H1 (cell line): ENCODE results near the gene S100A14. TPM values are rescaled to one million over a fixed set of nuclear protein-coding genes. Genes with fewer than 3 reads are reported as not detected.

Source experiments
- CTCF ChIA-PET: fragments of 300-600 bp; sonication (Branson Sonifier 250); formaldehyde crosslinking; loops from one replicate; lab custom pipeline; 2021; ENCODE audit not compliant: partially characterized antibody; lab: Charles Lee
- POLR2A ChIA-PET: fragments of 300-600 bp; sonication (Branson Sonifier 250); formaldehyde crosslinking; loops from one replicate; lab custom pipeline; 2021; ENCODE audit warnings: inconsistent platforms; ENCODE audit not compliant: partially characterized antibody; lab: Charles Lee
- DNase-seq, 2 experiments: peaks; one replicate each; pipeline versions ENCODE4 v3.0.0 to v3.0.0-alpha.2; 2010 to 2022; ENCODE audit warnings: low spot score in 2 of 2, low read depth in 1 of 2, mixed read lengths in 1 of 2
- FAIRE-seq: peaks from 2 replicates; lab custom pipeline; 2011; peaks lifted over from hg19 to GRCh38; lab: Jason Lieb, UNC
- H2AFZ ChIP-seq: 2 replicates; pipeline ENCODE4 v1.8.1; 2012; ENCODE audit warnings: low read length, inconsistent platforms
- H2AK5ac ChIP-seq: 2 replicates; pipeline ENCODE4 v1.6.1; 2013; ENCODE audit warnings: low read depth, low read length
- H2BK120ac ChIP-seq: replicated peaks from 2 replicates; pipeline ENCODE3; 2013; ENCODE audit warnings: low read depth, low read length, inconsistent platforms
- H2BK12ac ChIP-seq: 2 replicates; pipeline ENCODE4 v1.6.1; 2013; ENCODE audit warnings: low read depth, low read length
- H2BK15ac ChIP-seq: 2 replicates; pipeline ENCODE4 v1.6.1; 2013; ENCODE audit warnings: low read length
- H2BK20ac ChIP-seq: 2 replicates; pipeline ENCODE4 v1.6.1; 2013; ENCODE audit warnings: low read length
- H2BK5ac ChIP-seq: 2 replicates; pipeline ENCODE4 v1.6.1; 2013; ENCODE audit warnings: low read depth, low read length
- H3K14ac ChIP-seq: 2 replicates; pipeline ENCODE4 v1.6.1; 2013; ENCODE audit warnings: inconsistent platforms; ENCODE audit not compliant: insufficient read length
- H3K18ac ChIP-seq: 2 replicates; pipeline ENCODE4 v1.6.1; 2013; ENCODE audit warnings: low read length; ENCODE audit errors: extremely low read depth
- H3K23ac ChIP-seq: 2 replicates; pipeline ENCODE4 v1.6.1; 2013; ENCODE audit warnings: inconsistent platforms; ENCODE audit not compliant: insufficient read length
- H3K23me2 ChIP-seq: 2 replicates; pipeline ENCODE4 v1.6.1; 2013; ENCODE audit warnings: low read depth, low read length
- H3K27ac ChIP-seq: 2 replicates; pipeline ENCODE4 v1.6.1; 2011; ENCODE audit warnings: low read depth, low read length, inconsistent platforms
- H3K27me3 ChIP-seq, 4 experiments: replicated peaks in 1 of 4; 1 replicate in 1 of 4; 2 replicates in 3 of 4; pipeline versions ENCODE4 v1.6.1 to v1.8.1; 2011 to 2013; ENCODE audit warnings: low read length in 3 of 4, mild to moderate bottlenecking in 3 of 4, inconsistent platforms in 2 of 4, mixed read lengths in 2 of 4, moderate library complexity in 1 of 4; ENCODE audit not compliant: control insufficient read depth in 3 of 4, insufficient read depth in 3 of 4; ENCODE audit errors: extremely low read depth in 1 of 4
- H3K36me3 ChIP-seq, 4 experiments: 2 replicates each; pipeline versions ENCODE4 v1.6.1 to v1.8.1; 2011 to 2013; ENCODE audit warnings: mild to moderate bottlenecking in 4 of 4, low read length in 3 of 4, moderate library complexity in 2 of 4, control low read depth in 1 of 4, inconsistent platforms in 1 of 4; ENCODE audit not compliant: insufficient read depth in 4 of 4, control insufficient read depth in 2 of 4
- H3K4ac ChIP-seq: replicated peaks from 2 replicates; pipeline ENCODE3; 2013; ENCODE audit warnings: low read length, low read depth, mixed read lengths, inconsistent platforms; ENCODE audit not compliant: insufficient read length
- H3K4me1 ChIP-seq, 4 experiments: replicated peaks in 1 of 4; 1 replicate in 1 of 4; 2 replicates in 3 of 4; pipeline versions ENCODE4 v1.6.1 to v1.8.1; 2011 to 2013; ENCODE audit warnings: low read length in 3 of 4, inconsistent platforms in 2 of 4, mixed read lengths in 1 of 4; ENCODE audit not compliant: insufficient read depth in 4 of 4, control insufficient read depth in 3 of 4
- H3K4me2 ChIP-seq, 2 experiments: 2 replicates each; pipeline versions ENCODE4 v1.6.1 to v1.8.1; 2011 to 2013; ENCODE audit warnings: low read depth in 2 of 2, low read length in 2 of 2, control low read depth in 1 of 2, inconsistent platforms in 1 of 2, mild to moderate bottlenecking in 1 of 2; ENCODE audit not compliant: insufficient read depth in 1 of 2
- H3K4me3 ChIP-seq, 4 experiments: fragments of 200-600, 300-600 bp in 1 of 4; sonication (generic), shearing (Covaris generic), sonication (Bioruptor Twin) in 1 of 4; 2 replicates each; pipeline versions ENCODE4 v1.5.1 to v1.8.1; 2011 to 2016; ENCODE audit warnings: low read length in 4 of 4, low read depth in 3 of 4, control low read depth in 2 of 4, inconsistent platforms in 2 of 4, mild to moderate bottlenecking in 2 of 4, mixed read lengths in 1 of 4, moderate library complexity in 1 of 4; ENCODE audit not compliant: insufficient read depth in 2 of 4; ENCODE audit errors: extremely low read depth in 1 of 4
- H3K56ac ChIP-seq: replicated peaks from 2 replicates; pipeline ENCODE3; 2013; ENCODE audit warnings: low read depth, mild to moderate bottlenecking, mixed read lengths, low read length, inconsistent platforms; ENCODE audit not compliant: insufficient read length
- H3K79me1 ChIP-seq: 2 replicates; pipeline ENCODE4 v1.6.1; 2013; ENCODE audit warnings: low read depth, low read length, control low read depth
- H3K79me2 ChIP-seq, 2 experiments: 2 replicates each; pipeline versions ENCODE4 v1.6.1 to v1.8.1; 2012 to 2013; ENCODE audit warnings: low read length in 2 of 2, mild to moderate bottlenecking in 2 of 2, inconsistent platforms in 1 of 2; ENCODE audit not compliant: insufficient read depth in 2 of 2, control insufficient read depth in 1 of 2
- H3K9ac ChIP-seq, 4 experiments: replicated peaks in 1 of 4; 1 replicate in 1 of 4; 2 replicates in 3 of 4; pipeline versions ENCODE4 v1.6.1 to v1.8.1; 2011 to 2013; ENCODE audit warnings: low read depth in 3 of 4, low read length in 3 of 4, control low read depth in 2 of 4, mild to moderate bottlenecking in 2 of 4, moderate library complexity in 2 of 4, inconsistent platforms in 1 of 4; ENCODE audit errors: extremely low read depth in 1 of 4
- H3K9me3 ChIP-seq, 2 experiments: 2 replicates each; pipeline versions ENCODE4 v1.6.1 to v1.8.1; 2012 to 2013; ENCODE audit warnings: mild to moderate bottlenecking in 2 of 2, moderate library complexity in 2 of 2, control low read depth in 1 of 2, inconsistent platforms in 1 of 2, low read depth in 1 of 2, low read length in 1 of 2, mixed read lengths in 1 of 2; ENCODE audit not compliant: insufficient read depth in 2 of 2
- H4K20me1 ChIP-seq, 2 experiments: replicated peaks in 1 of 2; 2 replicates each; pipeline versions ENCODE3 to v1.8.1; 2011 to 2013; ENCODE audit warnings: inconsistent platforms in 2 of 2, low read length in 2 of 2, mild to moderate bottlenecking in 1 of 2; ENCODE audit not compliant: insufficient read depth in 2 of 2, control insufficient read depth in 1 of 2
- H4K5ac ChIP-seq: 2 replicates; pipeline ENCODE4 v1.6.1; 2013; ENCODE audit warnings: low read length, low read depth, mixed read lengths, inconsistent platforms; ENCODE audit not compliant: insufficient read length
- H4K8ac ChIP-seq: 2 replicates; pipeline ENCODE4 v1.8.0; 2013; ENCODE audit warnings: mild to moderate bottlenecking, moderate library complexity, low read length, inconsistent platforms; ENCODE audit not compliant: insufficient read depth; ENCODE audit errors: extremely low read depth
- H4K91ac ChIP-seq: replicated peaks from 2 replicates; pipeline ENCODE3; 2013; ENCODE audit warnings: low read length, mixed read lengths, inconsistent platforms; ENCODE audit not compliant: insufficient read length
- CREB1 ChIP-seq: IDR thresholded peaks from 2 replicates; pipeline ENCODE4 v1.6.1; 2012; ENCODE audit warnings: inconsistent platforms
- EGR1 ChIP-seq: IDR thresholded peaks from 2 replicates; pipeline ENCODE4 v1.6.1; 2011; ENCODE audit warnings: low read depth, low read length, borderline replicate concordance
- EZH2 ChIP-seq: fragments of 200-600 bp; sonication (generic); IDR thresholded peaks from 2 replicates; pipeline ENCODE4 v1.7.1; 2012; ENCODE audit warnings: low read depth, mild to moderate bottlenecking, moderate library complexity, low read length, inconsistent platforms; ENCODE audit not compliant: severe bottlenecking
- KDM5A ChIP-seq: fragments of 200-600 bp; IDR thresholded peaks from 2 replicates; pipeline ENCODE4 v1.7.1; 2012; ENCODE audit warnings: mild to moderate bottlenecking, low read length, inconsistent platforms, mixed read lengths
- MAFK ChIP-seq: IDR thresholded peaks from 2 replicates; pipeline ENCODE4 v1.6.1; 2012; ENCODE audit warnings: low read depth, mild to moderate bottlenecking, improper control_type of control experiment, low read length
- POU5F1 ChIP-seq: IDR thresholded peaks from 2 replicates; pipeline ENCODE4 v1.6.1; 2011; ENCODE audit warnings: low read depth, mild to moderate bottlenecking, low read length, moderate library complexity
- SP2 ChIP-seq: IDR thresholded peaks from 2 replicates; pipeline ENCODE4 v1.6.1; 2012; ENCODE audit warnings: mild to moderate bottlenecking, low read length, inconsistent platforms
- SUZ12 ChIP-seq: fragments of 200-600 bp; sonication (generic); IDR thresholded peaks from 2 replicates; pipeline ENCODE4 v1.6.1; 2012; ENCODE audit warnings: mild to moderate bottlenecking, inconsistent platforms, low read length, moderate library complexity, mixed read lengths
- TAF1 ChIP-seq: IDR thresholded peaks from 2 replicates; pipeline ENCODE4 v1.6.1; 2011; ENCODE audit warnings: mild to moderate bottlenecking, low read depth, low read length
- TCF12 ChIP-seq: IDR thresholded peaks from 2 replicates; pipeline ENCODE4 v1.6.1; 2011; ENCODE audit warnings: low read depth, mild to moderate bottlenecking, low read length
- TEAD4 ChIP-seq: IDR thresholded peaks from 2 replicates; pipeline ENCODE4 v1.6.1; 2012; ENCODE audit warnings: low read depth, low read length, inconsistent platforms, mixed read lengths
- ZNF274 ChIP-seq: IDR thresholded peaks from 2 replicates; pipeline ENCODE4 v1.7.0; 2012; ENCODE audit warnings: low read length, borderline replicate concordance; ENCODE audit errors: extremely low read depth
- WGBS, 2 experiments: shearing (Covaris generic) in 1 of 2; methylation state at CpG; one replicate each; pipeline versions ENCODE4 v1.1.6 to v1.1.7; 2013 to 2015; ENCODE audit warnings: low lambda C conversion rate in 2 of 2, mixed read lengths in 2 of 2, inconsistent platforms in 1 of 2, low coverage in 1 of 2, missing lambda C conversion rate in 1 of 2; ENCODE audit not compliant: insufficient replicate concordance in 2 of 2, insufficient coverage in 1 of 2, insufficient read length in 1 of 2; ENCODE audit errors: extremely low coverage in 1 of 2, missing lambda C conversion rate in 1 of 2; 5-methylcytosine and 5-hydroxymethylcytosine counted together
- polyA plus RNA-seq, 7 experiments: library from polyadenylated mRNA; depleted of rRNA in 3 of 7; stranded (reverse) in 5 of 7; unstranded in 2 of 7; fragments of >200 nt in 5 of 7; fragments of 200-250 nt in 2 of 7; gene quantifications; 1 replicate in 5 of 7; 2 replicates in 1 of 7; 4 replicates in 1 of 7; pipeline versions ENCODE4 v1.2.1 to v1.2.3, GENCODE V29; 2011 to 2013; ENCODE audit warnings: missing spikeins in 2 of 7, mixed read lengths in 2 of 7
- total RNA-seq: library from RNA; stranded (reverse); fragmentation: NEBNext Ultra II Directional; extraction: Animal tissue kit (Norgen Biotek cat#: 25700); gene quantifications from 2 replicates; pipeline ENCODE4 v1.2.1, GENCODE V29; 2021
- TF ChIP-seq, protein P1 (sequence below): IDR thresholded peaks from 2 replicates; pipeline ENCODE4 v1.6.1; 2012; ENCODE audit warnings: inconsistent platforms

Gene S100A14
- total and polyA plus RNA-seq, 2 of the 8 experiments (the other 6 are each of a cell fraction or from before 2014, with no cell fraction given): 1.4 to 5.3 TPM

DNA sequence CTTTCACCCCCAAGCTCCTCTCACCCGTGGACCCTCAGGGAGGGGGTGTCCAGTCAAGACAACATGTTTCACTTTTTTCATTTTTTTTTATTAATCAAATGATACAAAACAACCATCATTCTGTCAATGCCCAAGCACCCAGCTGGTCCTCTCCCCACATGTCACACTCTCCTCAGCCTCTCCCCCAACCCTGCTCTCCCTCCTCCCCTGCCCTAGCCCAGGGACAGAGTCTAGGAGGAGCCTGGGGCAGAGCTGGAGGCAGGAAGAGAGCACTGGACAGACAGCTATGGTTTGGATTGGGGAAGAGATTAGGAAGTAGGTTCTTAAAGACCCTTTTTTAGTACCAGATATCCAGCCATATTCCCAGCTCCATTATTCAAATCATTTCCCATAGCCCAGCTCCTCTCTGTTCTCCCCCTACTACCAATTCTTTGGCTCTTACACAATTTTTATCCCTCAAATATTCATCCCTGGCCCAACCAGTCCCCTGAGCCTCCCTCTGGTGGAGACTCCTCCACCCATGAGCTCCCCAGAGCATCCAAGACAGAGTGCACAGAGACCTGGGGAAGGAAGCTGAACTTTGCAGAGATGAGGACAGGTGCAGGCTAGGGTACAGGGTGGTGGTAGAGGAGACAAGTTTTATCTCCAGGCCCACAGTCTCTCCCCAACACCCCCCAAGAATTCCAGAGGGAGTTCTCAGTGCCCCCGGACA lies 1.8 kb downstream of the S100A14 start:
- 0 out of 2 replicates have a peak overlapping the region, but pooled peaks have one; percentile 60 for H2BK12ac ChIP-seq
- no peaks in the 10 kb centered on the region for H4K20me1 ChIP-seq
- DNase-seq: no peak
- H3K9me3 ChIP-seq: no peaks in the 10 kb centered on the region
- no peak overlapping the region for H3K18ac ChIP-seq
- no peak overlapping the region for H3K9ac ChIP-seq
- no peak overlapping the region for H3K4me3 ChIP-seq
- H4K5ac ChIP-seq: no peak overlapping the region
- H3K4me2 ChIP-seq: no peak overlapping the region
- ChIA-PET CTCF (interaction anchor here (0.8 to 15.9 kb wide), 16 partner anchors 7 to 260 kb away, joined by 3 to 224 read pairs (median 12); partner anchors contain the start of genes S100A1, S100A13, S100A2 and S100A4), POLR2A (interaction anchor here (0.6 to 15.3 kb wide), 6 partner anchors 14 to 228 kb away, joined by 3 to 261 read pairs (median 4); partner anchors contain the start of genes CHTOP, S100A1 and S100A13)
- H2AFZ ChIP-seq: no peak overlapping the region
- no peak overlapping the region for H3K4ac ChIP-seq
- 91% methylated on average over 2 of the region's 2 CpGs; no CpG with 5 or more reads in 1 of the 2 experiments for whole genome bisulfite sequencing, 2 experiments
- no peak overlapping the region for H2BK5ac ChIP-seq
- H3K79me1 ChIP-seq: no peaks in the 10 kb centered on the region
- peaks cover 3% of the 10 kb centered on the region for H3K23me2 ChIP-seq
- no peak overlapping the region for H2AK5ac ChIP-seq
- H2BK20ac ChIP-seq: peak overlapping the region; percentile 48; the same call in 1 of the 2 replicates
- H3K36me3 ChIP-seq: peaks cover 0 to 3% (median 0%) of the 10 kb centered on the region in 4 experiments; a peak in 3 of 8 replicates
- no peaks in the 10 kb centered on the region; a peak in 1 of 7 replicates for H3K27me3 ChIP-seq
- H3K23ac ChIP-seq: no peak overlapping the region
- H4K8ac ChIP-seq: no peak overlapping the region
- H3K79me2 ChIP-seq: no peaks in the 10 kb centered on the region
- no peak overlapping the region for H3K27ac ChIP-seq
- peak overlapping the region; percentile 61; the same call in 1 of the 2 replicates for H2BK15ac ChIP-seq
- no peak for FAIRE-seq
- H3K4me1 ChIP-seq: peaks cover 0 to 21% (median 12%) of the 10 kb centered on the region in 4 experiments; a peak in 6 of 7 replicates
- no peak overlapping the region for H2BK120ac ChIP-seq
- no peak overlapping the region for H3K14ac ChIP-seq
- H4K91ac ChIP-seq: no peak overlapping the region
- no peak overlapping the region for H3K56ac ChIP-seq
- TF ChIP-seq KDM5A (no peak), EGR1 (no peak), EZH2 (no peak), SP2 (no peak), POU5F1 (no peak), ZNF274 (no peak), TEAD4 (no peak), TAF1 (no peak), TCF12 (no peak), MAFK (no peak), SUZ12 (no peak), CREB1 (no peak)
- TF ChIP-seq, protein P1, sequence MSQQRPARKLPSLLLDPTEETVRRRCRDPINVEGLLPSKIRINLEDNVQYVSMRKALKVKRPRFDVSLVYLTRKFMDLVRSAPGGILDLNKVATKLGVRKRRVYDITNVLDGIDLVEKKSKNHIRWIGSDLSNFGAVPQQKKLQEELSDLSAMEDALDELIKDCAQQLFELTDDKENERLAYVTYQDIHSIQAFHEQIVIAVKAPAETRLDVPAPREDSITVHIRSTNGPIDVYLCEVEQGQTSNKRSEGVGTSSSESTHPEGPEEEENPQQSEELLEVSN: no peak
